ENCODE data around the gene FBXO28.

GRCh38 chr1:224159541-224159940 is 45.6 kb downstream of the FBXO28 start:
- TF ChIP-seq CTCF (IDR thresholded peaks at IDR 0.05; ENCODE audit: poor library complexity, severe bottlenecking) (no peak), TAF1 (IDR thresholded peaks at IDR 0.05; ENCODE audit: low read depth) (no peak), EZH2 (IDR thresholded peaks at IDR 0.05; ENCODE audit: borderline replicate concordance, insufficient read depth, low read length, poor library complexity, severe bottlenecking) (no peak), RAD21 (conservative IDR thresholded peaks at IDR 0.05) (no peak), EP300 (conservative IDR thresholded peaks at IDR 0.05; ENCODE audit: poor library complexity, severe bottlenecking) (no peak)
